ENCODE measurements around the gene NHLRC1.

NHLRC1 gene

GRCh38 chr6:18080544-18080943 lies 41.9 kb downstream of the NHLRC1 start:
- DNase-seq: no peak

- DNase-seq: no peak
Observed at GRCh38 chr6:18078866-18079265, 43.6 kb downstream of the NHLRC1 start.

- DNase-seq: no peak
Observed at GRCh38 chr6:18076231-18076630, 46.2 kb downstream of the NHLRC1 start.

GRCh38 chr6:18072841-18073240 lies 49.6 kb downstream of the NHLRC1 start:
- DNase-seq: no peak

GRCh38 chr6:18070486-18070885 lies 52.0 kb downstream of the NHLRC1 start:
- no peak for DNase-seq
